NB4 (cell line): Measurements from ENCODE around the gene H6PD.

Source experiments
- CTCF ChIP-seq: IDR thresholded peaks from one replicate; pipeline ENCODE4 v1.5.1; 2012; ENCODE audit warnings: low read depth, low read length
- MAX ChIP-seq: IDR thresholded peaks from 2 replicates; pipeline ENCODE4 v1.6.1; 2011; ENCODE audit warnings: low read depth, low read length
- MYC ChIP-seq: IDR thresholded peaks from 2 replicates; pipeline ENCODE4 v1.6.1; 2011; ENCODE audit warnings: low read depth, low read length
- POLR2A ChIP-seq: IDR thresholded peaks from 2 replicates; pipeline ENCODE4 v1.6.1; 2011; ENCODE audit warnings: mild to moderate bottlenecking; ENCODE audit not compliant: insufficient read length; ENCODE audit errors: extremely low read depth

- TF ChIP-seq CTCF (no peak), MAX (no peak), MYC (no peak), POLR2A (no peak)
Observed at GRCh38 chr1:9269721-9270120, 35.1 kb downstream of the H6PD start.
